Muscle of leg (tissue), 11 donors: ENCODE data around the gene MPDU1. TPM values are rescaled to one million over a fixed set of nuclear protein-coding genes. Genes with fewer than 3 reads are reported as not detected.

Experiments used
- DNase-seq: peaks from one replicate; pipeline ENCODE4 v3.0.0; 2013
- H3K27ac ChIP-seq: one replicate; pipeline ENCODE4 v1.5.1; 2013; ENCODE audit warnings: mild to moderate bottlenecking, low read length, control low read depth
- H3K27me3 ChIP-seq: one replicate; pipeline ENCODE4 v1.6.1; 2013; ENCODE audit warnings: low read length; ENCODE audit not compliant: control insufficient read depth, insufficient read depth
- H3K36me3 ChIP-seq: one replicate; pipeline ENCODE4 v1.6.1; 2013; ENCODE audit warnings: low read length; ENCODE audit not compliant: control insufficient read depth, insufficient read depth
- H3K4me1 ChIP-seq: one replicate; pipeline ENCODE4 v1.6.1; 2013; ENCODE audit warnings: low read length; ENCODE audit not compliant: control insufficient read depth, insufficient read depth
- H3K4me3 ChIP-seq: one replicate; pipeline ENCODE4 v1.5.1; 2013; ENCODE audit warnings: low read length, control low read depth
- H3K9me3 ChIP-seq: replicated peaks from 2 replicates; pipeline ENCODE4 v1.6.1; 2013; ENCODE audit warnings: low read depth, low read length; ENCODE audit not compliant: control insufficient read depth
- WGBS: methylation state at CpG from one replicate; pipeline ENCODE4 v1.1.5; 2013; ENCODE audit warnings: missing lambda C conversion rate; ENCODE audit not compliant: insufficient coverage; 5-methylcytosine and 5-hydroxymethylcytosine counted together
- polyA plus RNA-seq, 8 donors: library from polyadenylated mRNA; unstranded; fragments of 120-200 nt; gene quantifications; one replicate each; pipeline versions ENCODE4 v1.2.1 to v1.2.3, GENCODE V29; 2013; ENCODE audit warnings: inconsistent platforms in 1 of 8, low replicate concordance in 1 of 8; ENCODE audit not compliant: insufficient read length in 8 of 8, insufficient read depth in 1 of 8
- total RNA-seq: library from RNA; stranded (reverse); fragments of 120-200 nt; gene quantifications from one replicate; pipeline ENCODE4 v1.2.4, GENCODE V29; 2013

MPDU1 gene
- total and polyA plus RNA-seq, 9 donors = 34.4 to 63.6 (median 49.5) TPM

DNA sequence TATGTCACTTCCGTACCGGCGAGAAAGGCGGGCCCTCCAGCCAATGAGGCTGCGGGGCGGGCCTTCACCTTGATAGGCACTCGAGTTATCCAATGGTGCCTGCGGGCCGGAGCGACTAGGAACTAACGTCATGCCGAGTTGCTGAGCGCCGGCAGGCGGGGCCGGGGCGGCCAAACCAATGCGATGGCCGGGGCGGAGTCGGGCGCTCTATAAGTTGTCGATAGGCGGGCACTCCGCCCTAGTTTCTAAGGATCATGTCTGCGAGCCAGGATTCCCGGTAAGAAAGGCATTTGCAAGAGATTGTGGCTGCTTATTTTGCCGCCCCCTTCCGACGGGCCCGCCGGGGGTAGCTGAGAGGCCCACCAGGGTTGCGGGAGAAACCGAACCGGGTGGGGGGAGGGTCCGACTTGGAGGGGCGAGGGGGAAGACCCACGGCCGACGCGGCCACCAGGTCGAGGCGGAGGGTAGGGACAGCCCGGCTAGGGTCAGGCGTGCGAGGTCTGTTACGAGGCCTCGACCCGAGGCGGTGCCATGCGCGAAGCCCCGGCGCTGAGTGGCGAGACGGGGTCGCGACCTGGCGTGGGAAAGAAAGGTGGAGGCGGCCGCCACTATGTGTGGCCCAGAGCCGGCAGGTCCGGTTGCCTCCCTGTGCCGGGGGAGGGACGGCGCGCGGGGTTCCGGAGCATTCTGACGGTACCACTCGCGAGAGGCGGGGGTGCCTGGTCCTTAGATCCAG is 10.9 kb upstream of the MPDU1 start:
- Histone ChIP-seq H3K4me3 (peak overlapping the region; percentile 100), H3K4me1 (peaks cover 28% of the 10 kb centered on the region), H3K36me3 (peaks cover 65% of the 10 kb centered on the region), H3K9me3 (no peaks in the 10 kb centered on the region), H3K27ac (peak overlapping the region; percentile 99), H3K27me3 (no peaks in the 10 kb centered on the region)
- under 1% methylated on average over 73 of the region's 73 CpGs for WGBS
- DNase-seq = peak; percentile 100

DNA sequence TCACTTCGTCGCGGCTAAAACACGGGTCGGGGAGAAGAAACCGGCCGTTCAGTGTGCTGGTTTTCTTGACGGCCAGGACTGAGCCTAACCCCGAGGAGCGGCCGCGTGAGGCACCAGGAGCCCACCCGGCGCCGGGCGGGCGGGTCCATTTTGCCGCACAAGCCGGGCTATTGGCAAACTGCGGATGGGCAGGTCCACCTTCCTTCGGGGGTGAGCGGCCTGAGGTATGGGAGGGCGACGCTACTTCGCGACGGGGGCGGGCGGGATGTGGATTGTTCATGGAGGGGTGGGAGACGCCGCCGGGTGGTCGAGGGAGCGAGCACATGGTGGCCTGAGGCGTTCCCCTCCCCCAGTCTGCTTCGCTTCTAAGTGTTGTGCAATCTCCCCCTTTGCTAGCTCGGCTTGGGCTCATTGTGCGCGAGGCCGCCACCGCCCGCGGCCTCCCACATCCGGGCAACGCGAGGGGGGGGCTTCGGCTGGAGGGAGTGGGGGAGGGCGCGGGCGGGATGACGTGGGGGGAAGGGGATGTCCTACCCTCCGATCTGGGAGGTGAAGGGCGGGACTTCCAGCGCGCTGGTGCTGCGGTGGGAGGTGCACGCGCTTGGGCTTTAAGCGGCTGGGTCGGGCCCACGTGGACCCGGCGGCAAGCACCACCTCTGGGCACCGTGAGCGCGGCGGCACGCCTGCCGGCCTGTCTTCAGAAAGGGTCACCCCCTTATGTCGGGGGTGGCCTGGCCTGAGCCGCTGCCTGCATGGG is 10.2 kb upstream of the MPDU1 start:
- peak overlapping the region; percentile 99 for H3K27ac ChIP-seq
- peaks cover 28% of the 10 kb centered on the region for H3K4me1 ChIP-seq
- no peaks in the 10 kb centered on the region for H3K9me3 ChIP-seq
- peaks cover 72% of the 10 kb centered on the region for H3K36me3 ChIP-seq
- H3K4me3 ChIP-seq = peak overlapping the region; percentile 100
- 0% methylated on average over 51 of the region's 71 CpGs for WGBS
- peak; percentile 97 for DNase-seq
- H3K27me3 ChIP-seq = no peaks in the 10 kb centered on the region

DNA sequence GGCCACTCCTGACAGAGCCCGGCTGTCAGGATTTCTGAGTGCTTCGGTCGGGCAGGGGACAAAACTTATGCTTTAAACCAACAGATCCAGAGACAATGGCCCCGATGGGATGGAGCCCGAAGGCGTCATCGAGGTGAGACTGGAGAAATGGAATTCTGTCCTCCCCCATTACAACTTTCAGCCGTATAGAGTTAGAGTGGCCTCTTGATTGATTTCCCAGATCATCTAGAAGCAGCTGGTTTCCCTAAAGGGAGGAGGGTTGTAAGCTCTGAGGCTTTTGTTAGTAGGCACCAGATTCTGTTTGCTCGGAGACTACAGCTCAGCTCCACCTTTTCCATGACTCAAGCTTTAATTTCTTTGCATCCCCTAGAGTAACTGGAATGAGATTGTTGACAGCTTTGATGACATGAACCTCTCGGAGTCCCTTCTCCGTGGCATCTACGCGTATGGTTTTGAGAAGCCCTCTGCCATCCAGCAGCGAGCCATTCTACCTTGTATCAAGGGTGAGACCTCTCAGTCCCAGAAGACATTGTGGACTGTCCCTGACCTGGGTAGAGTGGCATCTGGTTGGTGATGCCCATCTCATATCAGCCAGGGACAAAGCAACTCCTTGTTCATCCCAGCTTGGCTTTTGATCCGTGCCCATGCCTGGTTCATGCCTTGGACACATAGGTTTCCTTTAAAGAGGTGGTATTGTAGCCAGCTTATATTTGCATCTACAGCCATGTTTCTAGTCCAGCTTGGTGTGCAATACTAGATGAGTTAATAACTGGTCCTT is 9.3 kb upstream of the MPDU1 start:
- no peaks in the 10 kb centered on the region for H3K27me3 ChIP-seq
- peak overlapping the region; percentile 99 for H3K27ac ChIP-seq
- no peak for DNase-seq
- no peaks in the 10 kb centered on the region for H3K9me3 ChIP-seq
- peaks cover 76% of the 10 kb centered on the region for H3K36me3 ChIP-seq
- H3K4me3 ChIP-seq = peak overlapping the region; percentile 100
- no CpG with 5 or more reads among the region's 15 CpGs for WGBS
- H3K4me1 ChIP-seq = peaks cover 33% of the 10 kb centered on the region

DNA sequence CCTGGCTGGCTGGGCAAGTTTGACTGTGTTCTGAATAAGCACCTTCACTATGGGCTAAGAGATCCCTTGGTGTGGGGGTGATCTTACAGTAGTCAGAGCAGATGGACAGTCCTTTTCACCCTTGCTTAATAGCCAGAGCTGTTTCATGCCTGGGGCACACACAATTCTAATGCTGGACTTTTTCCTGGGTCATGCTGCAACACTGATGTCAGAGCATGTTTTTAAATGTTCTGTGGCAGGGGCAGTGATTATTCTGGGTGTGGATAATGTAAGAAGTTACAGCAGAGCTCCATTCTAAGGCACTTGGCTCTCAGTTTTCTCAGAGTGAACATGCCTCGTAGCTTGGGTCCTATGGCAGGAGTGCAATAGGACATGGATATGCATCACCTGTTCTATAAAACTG is 8.2 kb upstream of the MPDU1 start:
- Histone ChIP-seq H3K4me3 (no peak overlapping the region), H3K27ac (no peak overlapping the region), H3K36me3 (peaks cover 75% of the 10 kb centered on the region), H3K4me1 (peaks cover 36% of the 10 kb centered on the region), H3K9me3 (no peaks in the 10 kb centered on the region), H3K27me3 (no peaks in the 10 kb centered on the region)
- 67% methylated on average over 1 of the region's 1 CpG for WGBS
- DNase-seq = no peak

DNA sequence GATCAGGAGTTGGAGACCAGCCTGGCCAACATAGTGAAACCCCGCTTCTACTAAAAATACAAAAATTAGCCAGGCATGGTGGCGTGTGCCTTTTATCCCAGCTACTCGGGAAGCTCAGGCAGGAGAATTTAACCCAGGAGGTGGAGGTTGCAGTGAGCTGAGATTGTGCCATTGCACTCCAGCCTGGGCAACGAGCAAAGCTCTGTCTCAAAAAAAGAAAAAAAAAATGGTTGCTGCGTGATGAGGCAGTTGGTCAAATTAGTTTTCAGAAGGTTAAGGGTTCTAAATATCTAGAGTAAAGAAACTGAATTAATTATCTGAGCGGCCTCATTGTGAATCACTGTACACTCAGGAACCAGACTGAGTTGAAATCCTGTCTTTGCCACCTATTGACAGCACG is 7.7 kb upstream of the MPDU1 start:
- H3K27me3 ChIP-seq = no peaks in the 10 kb centered on the region
- no peak overlapping the region for H3K27ac ChIP-seq
- no peak overlapping the region for H3K4me3 ChIP-seq
- peaks cover 75% of the 10 kb centered on the region for H3K36me3 ChIP-seq
- no peaks in the 10 kb centered on the region for H3K9me3 ChIP-seq
- 61% methylated on average over 5 of the region's 7 CpGs for whole genome bisulfite sequencing
- DNase-seq = no peak
- peaks cover 36% of the 10 kb centered on the region for H3K4me1 ChIP-seq

DNA sequence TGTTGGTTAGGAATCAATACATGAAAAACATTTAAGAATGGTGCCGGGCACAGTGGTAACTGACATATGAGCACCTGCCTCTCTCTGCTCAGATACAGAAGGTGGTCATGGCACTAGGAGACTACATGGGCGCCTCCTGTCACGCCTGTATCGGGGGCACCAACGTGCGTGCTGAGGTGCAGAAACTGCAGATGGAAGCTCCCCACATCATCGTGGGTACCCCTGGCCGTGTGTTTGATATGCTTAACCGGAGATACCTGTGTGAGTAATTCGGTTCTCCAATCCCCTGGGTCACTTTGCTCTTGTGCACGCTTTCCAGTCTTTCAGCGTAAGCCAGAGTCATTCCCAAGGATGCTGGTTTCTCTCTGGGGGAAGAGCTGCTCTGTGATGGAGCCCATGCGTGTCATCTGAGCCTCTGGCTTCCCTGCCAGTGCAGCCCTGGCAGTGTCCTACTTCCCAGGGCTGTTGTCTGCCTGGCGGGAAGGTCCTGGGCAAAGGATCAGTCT is 7.2 kb upstream of the MPDU1 start:
- H3K27me3 ChIP-seq = no peaks in the 10 kb centered on the region
- no peak for DNase-seq
- WGBS = 79% methylated on average over 12 of the region's 14 CpGs
- H3K36me3 ChIP-seq = peaks cover 74% of the 10 kb centered on the region
- peaks cover 41% of the 10 kb centered on the region for H3K4me1 ChIP-seq
- no peaks in the 10 kb centered on the region for H3K9me3 ChIP-seq
- H3K4me3 ChIP-seq = no peak overlapping the region
- H3K27ac ChIP-seq = no peak overlapping the region

DNA sequence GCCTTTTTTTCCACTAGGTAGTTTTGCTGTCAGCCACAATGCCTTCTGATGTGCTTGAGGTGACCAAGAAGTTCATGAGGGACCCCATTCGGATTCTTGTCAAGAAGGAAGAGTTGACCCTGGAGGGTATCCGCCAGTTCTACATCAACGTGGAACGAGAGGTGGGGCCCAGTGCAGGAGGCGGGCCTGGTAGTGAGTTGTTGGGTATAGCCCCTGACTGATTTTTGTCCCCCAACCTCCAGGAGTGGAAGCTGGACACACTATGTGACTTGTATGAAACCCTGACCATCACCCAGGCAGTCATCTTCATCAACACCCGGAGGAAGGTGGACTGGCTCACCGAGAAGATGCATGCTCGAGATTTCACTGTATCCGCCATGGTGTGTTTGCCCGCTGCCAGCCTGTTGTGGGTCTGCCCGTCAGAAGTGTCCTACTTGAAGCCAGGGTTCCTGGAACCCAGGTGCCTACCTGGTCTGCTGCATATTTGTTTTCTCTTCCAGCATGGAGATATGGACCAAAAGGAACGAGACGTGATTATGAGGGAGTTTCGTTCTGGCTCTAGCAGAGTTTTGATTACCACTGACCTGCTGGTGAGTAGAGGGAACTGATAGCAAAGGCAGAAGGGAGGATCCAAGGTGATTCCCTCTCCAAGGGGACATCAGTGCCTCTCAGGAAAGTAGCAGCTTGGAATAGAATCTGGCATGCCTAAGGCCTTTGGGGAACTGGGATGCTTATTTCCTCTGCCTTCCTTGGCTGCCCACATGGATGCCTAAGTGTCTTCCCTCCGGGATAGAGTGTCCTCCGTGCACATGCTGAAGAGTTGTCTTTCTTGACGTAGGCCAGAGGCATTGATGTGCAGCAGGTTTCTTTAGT is 6.1 kb upstream of the MPDU1 start:
- Histone ChIP-seq H3K27ac (no peak overlapping the region), H3K36me3 (peaks cover 74% of the 10 kb centered on the region), H3K4me3 (no peak overlapping the region), H3K27me3 (no peaks in the 10 kb centered on the region), H3K9me3 (no peaks in the 10 kb centered on the region), H3K4me1 (peaks cover 45% of the 10 kb centered on the region)
- DNase-seq = no peak
- 73% methylated on average over 13 of the region's 17 CpGs for WGBS

DNA sequence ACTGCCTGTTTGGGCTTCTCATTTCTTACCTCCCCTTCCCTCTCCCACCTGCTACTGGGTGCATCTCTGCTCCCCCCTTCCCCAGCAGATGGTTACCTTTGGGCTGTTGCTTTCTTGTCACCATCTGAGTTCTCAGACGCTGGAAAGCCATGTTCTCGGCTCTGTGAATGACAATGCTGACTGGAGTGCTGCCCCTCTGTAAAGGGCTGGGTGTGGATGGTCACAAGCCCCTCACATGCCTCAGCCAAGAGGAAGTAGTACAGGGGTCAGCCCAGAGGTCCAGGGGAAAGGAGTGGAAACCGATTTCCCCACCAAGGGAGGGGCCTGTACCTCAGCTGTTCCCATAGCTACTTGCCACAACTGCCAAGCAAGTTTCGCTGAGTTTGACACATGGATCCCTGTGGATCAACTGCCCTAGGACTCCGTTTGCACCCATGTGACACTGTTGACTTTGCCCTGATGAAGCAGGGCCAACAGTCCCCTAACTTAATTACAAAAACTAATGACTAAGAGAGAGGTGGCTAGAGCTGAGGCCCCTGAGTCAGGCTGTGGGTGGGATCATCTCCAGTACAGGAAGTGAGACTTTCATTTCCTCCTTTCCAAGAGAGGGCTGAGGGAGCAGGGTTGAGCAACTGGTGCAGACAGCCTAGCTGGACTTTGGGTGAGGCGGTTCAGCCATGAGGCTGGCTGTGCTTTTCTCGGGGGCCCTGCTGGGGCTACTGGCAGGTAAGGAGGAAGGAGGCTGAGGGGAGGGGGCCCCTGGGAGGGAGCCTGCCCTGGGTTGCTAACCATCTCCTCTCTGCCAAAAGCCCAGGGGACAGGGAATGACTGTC is 4.4 kb upstream of the MPDU1 start, which contains the start of gene CD68:
CD68 (plus strand) TSS at position 638 of the 833 bp plus-strand sequence; CDS start at position 678, 40 bp downstream.
- Histone ChIP-seq H3K36me3 (peaks cover 70% of the 10 kb centered on the region), H3K27ac (peak within 1 kb of the TSS; percentile 72), H3K27me3 (no peaks in the 10 kb centered on the region), H3K4me1 (peaks cover 51% of the 10 kb centered on the region), H3K4me3 (peak within 1 kb of the TSS; percentile 23), H3K9me3 (no peaks in the 10 kb centered on the region)
- WGBS = 22% methylated on average over 1 of the region's 7 CpGs
- DNase-seq = peak; percentile 85
